SJSA1 (cell line): ENCODE data around the gene FOLR1. TPM values are rescaled to one million over a fixed set of nuclear protein-coding genes. Genes with fewer than 3 reads are reported as not detected.
"Not testable (repeated sequence)": the region's sequence is repeated elsewhere in the genome, so short reads cannot be mapped to it uniquely, and the experiment has no call there.

Source experiments
- DNase-seq, 2 experiments: peaks; one replicate each; pipeline ENCODE4 v3.0.0-alpha.2; 2015 to 2020; ENCODE audit warnings: low spot score in 2 of 2, low read depth in 1 of 2
- H3K27ac ChIP-seq: fragments of 250-450 bp; sonication (Bioruptor Pico); 2 replicates; pipeline ENCODE4 v1.5.1; 2020; ENCODE audit warnings: mild to moderate bottlenecking, moderate library complexity
- H3K27me3 ChIP-seq: fragments of 250-450 bp; sonication (Bioruptor Pico); replicated peaks from 2 replicates; pipeline ENCODE4 v1.5.1; 2020; ENCODE audit warnings: mild to moderate bottlenecking, moderate library complexity
- H3K36me3 ChIP-seq: fragments of 250-450 bp; sonication (Bioruptor Pico); 2 replicates; pipeline ENCODE4 v1.5.1; 2020; ENCODE audit warnings: mild to moderate bottlenecking
- H3K4me1 ChIP-seq: fragments of 250-450 bp; sonication (Bioruptor Pico); replicated peaks from 2 replicates; pipeline ENCODE4 v1.6.1; 2021; ENCODE audit warnings: mild to moderate bottlenecking
- H3K4me3 ChIP-seq: fragments of 250-450 bp; sonication (Bioruptor Pico); 2 replicates; pipeline ENCODE4 v1.5.1; 2020; ENCODE audit warnings: mild to moderate bottlenecking
- H3K9me3 ChIP-seq: fragments of 250-450 bp; sonication (Bioruptor Pico); replicated peaks from 2 replicates; pipeline ENCODE4 v1.5.1; 2020; ENCODE audit warnings: mild to moderate bottlenecking
- total RNA-seq: library from RNA; depleted of rRNA; stranded (reverse); fragments of >200 nt; shearing (Covaris generic); gene quantifications from 2 replicates; pipeline ENCODE4 v1.2.3, GENCODE V29; 2014

The FOLR1 gene
- total RNA-seq, 1 experiment from 2014 or later = 0.29 TPM

DNA sequence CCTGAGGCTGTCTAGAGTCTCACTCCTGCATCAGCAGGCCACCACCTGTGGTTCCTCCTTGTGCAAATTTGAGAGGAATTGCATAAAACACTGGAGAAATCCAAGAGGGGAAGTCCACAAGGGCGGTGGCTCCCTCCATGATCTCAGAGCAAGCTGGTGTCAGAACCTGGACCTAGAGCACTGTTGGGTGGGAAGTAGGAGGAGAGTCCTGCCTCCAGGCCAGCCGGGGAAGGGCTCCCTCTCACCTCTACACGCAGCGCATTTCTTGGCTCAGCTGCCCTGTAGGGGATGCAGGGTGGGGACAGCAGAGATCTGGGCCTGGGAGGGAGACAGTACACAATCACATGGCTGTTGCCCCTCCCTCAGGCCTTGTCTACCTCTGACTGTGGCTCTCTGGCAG, 19.9 kb upstream of the FOLR1 start:
- DNase-seq, H3K4me3 ChIP-seq, H3K27ac ChIP-seq, H3K27me3 ChIP-seq, H3K9me3 ChIP-seq, H3K36me3 ChIP-seq, H3K4me1 ChIP-seq: not testable (repeated sequence)

DNA sequence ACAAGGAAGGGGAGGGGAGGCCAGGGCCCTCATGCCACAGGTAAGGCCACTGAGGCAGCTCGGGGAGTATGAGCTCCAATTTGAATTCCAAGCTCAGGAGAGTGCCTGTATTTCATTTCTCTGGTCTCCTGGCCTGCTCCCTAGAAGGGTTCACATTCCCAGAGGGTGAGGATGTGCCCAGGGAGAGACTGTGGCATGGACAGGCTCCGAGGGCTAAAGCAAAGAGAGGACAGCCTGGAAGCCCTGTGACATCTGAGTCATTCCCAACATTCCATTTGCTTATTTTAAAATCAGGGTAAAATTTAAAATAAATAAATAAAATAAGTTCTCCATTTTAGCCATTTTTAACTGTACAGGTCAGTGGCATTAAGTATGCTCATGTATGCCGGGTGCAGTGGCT, 18.6 kb upstream of the FOLR1 start:
- Histone ChIP-seq H3K9me3 (no peaks in the 10 kb centered on the region), H3K27ac (no peak overlapping the region)
- DNase-seq = no peak

DNA sequence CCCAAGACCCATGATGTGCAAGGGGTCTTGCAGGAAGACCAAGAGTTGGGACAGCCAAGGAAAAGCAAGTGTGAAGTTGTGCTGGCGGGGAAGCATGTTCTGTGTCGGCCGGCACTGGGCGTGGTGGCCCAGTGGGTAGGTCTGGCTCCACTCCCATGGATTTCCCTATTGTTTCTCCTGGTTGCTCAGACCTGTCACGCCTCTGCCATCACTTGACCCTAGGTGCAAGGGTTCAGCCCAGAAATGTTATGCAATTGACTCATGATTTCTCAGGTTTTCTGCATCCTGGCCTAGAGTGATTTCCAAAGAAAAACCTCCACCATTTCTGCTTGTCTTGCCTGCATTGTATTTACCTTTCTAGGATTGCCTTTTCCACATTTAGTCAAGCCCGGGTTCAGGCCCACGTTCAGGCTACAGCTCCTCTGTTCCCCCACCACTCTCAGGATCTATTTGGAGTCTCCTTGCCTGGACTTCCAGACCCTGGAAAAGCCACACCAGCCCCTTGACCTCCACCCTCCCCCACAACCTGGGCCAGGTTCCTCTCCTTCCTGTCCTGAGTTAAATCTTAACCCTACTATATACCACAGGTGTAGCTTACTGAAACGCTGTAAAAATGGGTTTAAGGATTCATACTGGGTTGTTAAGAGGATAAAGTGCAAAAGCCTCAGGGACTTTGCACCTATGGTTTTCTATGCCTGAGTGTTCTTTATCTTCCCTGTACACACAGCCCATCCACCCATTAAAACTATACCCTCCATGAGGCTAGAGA, 17.5 kb upstream of the FOLR1 start:
- no peak overlapping the region for H3K27ac ChIP-seq
- H3K36me3 ChIP-seq = no peaks in the 10 kb centered on the region
- no peak overlapping the region for H3K4me3 ChIP-seq
- no peaks in the 10 kb centered on the region for H3K9me3 ChIP-seq
- H3K4me1 ChIP-seq = peaks cover 7% of the 10 kb centered on the region; the same call in 1 of the 2 replicates
- no peak for DNase-seq
- no peaks in the 10 kb centered on the region for H3K27me3 ChIP-seq

More for the DNA sequence above, 18.6 kb upstream of the FOLR1 start:
- no peak overlapping the region for H3K4me3 ChIP-seq
- no peaks in the 10 kb centered on the region for H3K4me1 ChIP-seq
- H3K27me3 ChIP-seq = no peaks in the 10 kb centered on the region
- no peaks in the 10 kb centered on the region for H3K36me3 ChIP-seq

DNA sequence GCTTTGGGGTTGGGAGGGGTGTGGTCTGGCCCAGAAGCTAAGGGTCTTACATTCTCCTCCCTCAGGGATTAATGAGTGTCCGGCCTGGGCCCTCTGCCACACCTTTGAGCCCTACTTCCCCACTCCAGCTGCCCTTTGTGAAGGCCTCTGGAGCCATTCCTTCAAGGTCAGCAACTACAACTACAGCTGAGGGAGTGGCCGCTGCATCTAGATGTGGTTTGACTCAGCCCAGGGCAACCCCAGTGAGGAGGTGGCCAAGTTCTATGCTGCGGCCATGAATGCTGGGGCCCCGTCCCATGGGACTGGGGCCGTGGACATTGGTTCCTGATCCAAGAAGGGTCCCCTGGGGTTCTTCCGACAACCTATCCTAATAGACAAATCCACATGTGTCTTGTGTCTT, 14.3 kb upstream of the FOLR1 start:
- DNase-seq = no peak
- Histone ChIP-seq H3K27ac (no peak overlapping the region), H3K27me3 (no peaks in the 10 kb centered on the region), H3K9me3 (no peaks in the 10 kb centered on the region), H3K4me3 (no peak overlapping the region), H3K4me1 (peaks cover 7% of the 10 kb centered on the region; the same call in 1 of the 2 replicates), H3K36me3 (no peaks in the 10 kb centered on the region)

DNA sequence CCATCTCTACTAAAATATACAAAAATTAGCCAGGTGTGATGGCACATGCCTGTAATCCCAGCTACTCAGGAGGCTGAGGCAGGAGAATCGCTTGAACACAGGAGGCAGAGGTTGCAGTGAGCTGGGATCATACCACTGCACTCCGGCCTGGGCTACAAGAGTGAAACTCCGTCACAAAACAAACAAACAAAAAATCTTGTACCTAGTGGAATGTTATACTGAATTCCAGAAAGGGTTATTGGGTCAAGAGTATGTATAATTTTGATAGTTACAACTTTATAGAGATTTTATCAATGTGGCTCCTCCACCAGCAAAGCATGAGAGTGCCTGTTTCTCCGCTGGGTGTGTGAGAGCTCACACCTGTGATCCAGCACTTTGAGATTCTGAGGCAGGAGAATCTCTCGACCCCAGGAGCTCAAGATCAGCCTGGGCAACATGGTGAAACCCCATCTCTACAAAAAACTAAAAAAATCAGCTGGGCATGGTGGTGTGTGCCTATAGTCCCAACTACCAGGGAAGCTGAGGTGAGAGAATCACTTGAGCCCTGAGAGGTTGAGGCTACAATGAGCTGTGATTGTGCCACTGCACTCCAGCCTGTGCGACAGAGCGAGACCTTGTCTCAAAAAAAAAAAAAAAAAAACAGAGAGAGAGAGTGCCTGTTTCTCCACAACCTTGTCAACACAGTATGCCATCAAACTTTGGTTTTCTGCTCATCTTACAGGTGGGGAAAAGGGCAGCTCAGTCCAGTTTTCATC, 12.7 kb upstream of the FOLR1 start:
- peak in 1 of 2 experiments; percentile 2 for DNase-seq
- H3K4me1 ChIP-seq = peaks cover 7% of the 10 kb centered on the region; the same call in 1 of the 2 replicates

DNA sequence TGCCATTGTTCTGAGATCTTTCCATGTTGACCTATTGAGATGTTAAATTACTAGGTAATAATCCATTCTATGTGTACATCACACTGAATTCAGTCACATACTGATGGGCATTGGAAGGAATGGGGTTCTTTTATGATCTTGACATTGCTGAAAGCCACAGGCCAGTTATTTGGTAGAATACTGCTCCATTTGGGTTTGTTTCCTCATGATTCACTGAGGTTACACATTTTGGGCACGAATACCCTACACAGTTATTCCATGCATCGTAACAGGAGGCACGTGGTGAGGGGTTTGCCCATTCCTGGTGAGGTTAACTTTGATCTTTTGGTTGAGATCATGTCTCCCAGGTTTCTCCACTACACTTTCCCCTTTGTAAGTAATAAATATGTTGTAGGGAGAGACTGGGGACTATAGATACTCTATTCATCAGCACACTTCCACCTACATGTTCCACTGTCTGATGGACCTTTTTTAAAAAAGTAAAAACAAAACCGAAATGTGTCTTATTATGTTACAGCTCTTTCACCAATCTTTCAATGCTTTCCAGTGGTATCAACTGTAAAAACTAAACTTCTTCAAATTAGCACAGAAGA, 12.0 kb upstream of the FOLR1 start:
- DNase-seq = no peak
- no peaks in the 10 kb centered on the region for H3K27me3 ChIP-seq

More for the DNA sequence above, 12.7 kb upstream of the FOLR1 start:
- H3K27me3 ChIP-seq = no peaks in the 10 kb centered on the region
- H3K9me3 ChIP-seq = no peaks in the 10 kb centered on the region
- no peak overlapping the region for H3K4me3 ChIP-seq
- no peak overlapping the region for H3K27ac ChIP-seq
- no peaks in the 10 kb centered on the region for H3K36me3 ChIP-seq

DNA sequence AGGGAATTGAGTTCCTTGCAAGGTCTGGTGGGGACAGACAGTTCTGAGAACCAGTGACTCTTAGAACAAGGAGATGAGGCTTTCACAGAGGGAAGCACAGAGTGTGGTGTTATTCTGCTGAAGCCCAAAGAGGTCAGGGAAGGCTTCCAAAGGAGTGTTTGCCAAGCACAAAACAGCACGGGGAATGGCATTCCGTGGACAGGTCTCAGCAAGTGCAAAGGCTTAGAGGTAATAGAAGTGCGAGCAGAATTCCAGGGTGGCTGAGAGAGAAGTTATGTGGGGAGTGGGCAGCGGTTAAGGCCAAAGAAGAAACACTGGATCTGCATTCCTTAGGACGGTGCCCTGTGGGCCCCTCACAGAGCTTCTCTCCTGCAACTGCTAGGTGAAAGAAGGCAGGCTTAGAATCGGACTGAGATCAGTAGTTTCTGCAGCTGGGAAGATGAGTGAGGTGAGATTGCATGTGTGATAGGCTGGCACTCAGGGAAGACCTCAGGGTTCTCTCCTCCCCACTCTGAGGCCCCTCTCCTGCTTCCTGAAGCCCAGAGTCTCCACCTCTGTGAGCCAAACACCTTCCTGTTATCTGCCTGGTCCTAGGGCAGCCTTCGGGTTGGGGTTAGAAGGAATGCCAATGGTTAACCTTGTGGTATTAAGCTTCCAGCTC, 10.9 kb upstream of the FOLR1 start:
- H3K4me3 ChIP-seq, H3K9me3 ChIP-seq, H3K4me1 ChIP-seq, DNase-seq, H3K36me3 ChIP-seq, H3K27ac ChIP-seq, H3K27me3 ChIP-seq: not testable (repeated sequence)

More for the DNA sequence above, 12.0 kb upstream of the FOLR1 start:
- Histone ChIP-seq H3K9me3 (no peaks in the 10 kb centered on the region), H3K4me1 (peaks cover 7% of the 10 kb centered on the region; the same call in 1 of the 2 replicates), H3K4me3 (no peak overlapping the region), H3K27ac (no peak overlapping the region), H3K36me3 (no peaks in the 10 kb centered on the region)

DNA sequence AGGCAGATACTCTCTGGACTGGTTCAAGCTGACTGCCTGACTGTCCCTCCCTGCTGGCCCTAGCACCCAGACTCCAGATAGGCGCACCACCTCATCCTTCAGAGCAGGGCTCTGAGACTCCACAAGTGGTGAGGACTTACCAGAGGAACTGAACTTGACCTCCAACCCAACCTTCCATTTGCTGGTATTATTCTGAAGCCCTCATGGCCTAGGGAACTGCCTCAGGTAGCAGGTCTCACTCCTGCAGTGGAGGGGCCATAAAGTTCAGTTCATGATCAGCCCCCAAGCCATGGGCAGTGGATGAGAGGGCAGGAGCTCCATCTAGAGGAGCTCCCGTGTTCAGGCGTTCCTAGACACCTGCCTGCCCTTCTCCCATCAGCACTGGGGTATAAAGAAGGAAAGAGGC, 10.4 kb upstream of the FOLR1 start:
- H3K4me1 ChIP-seq, H3K9me3 ChIP-seq, H3K36me3 ChIP-seq, H3K27ac ChIP-seq, DNase-seq, H3K4me3 ChIP-seq, H3K27me3 ChIP-seq: not testable (repeated sequence)

DNA sequence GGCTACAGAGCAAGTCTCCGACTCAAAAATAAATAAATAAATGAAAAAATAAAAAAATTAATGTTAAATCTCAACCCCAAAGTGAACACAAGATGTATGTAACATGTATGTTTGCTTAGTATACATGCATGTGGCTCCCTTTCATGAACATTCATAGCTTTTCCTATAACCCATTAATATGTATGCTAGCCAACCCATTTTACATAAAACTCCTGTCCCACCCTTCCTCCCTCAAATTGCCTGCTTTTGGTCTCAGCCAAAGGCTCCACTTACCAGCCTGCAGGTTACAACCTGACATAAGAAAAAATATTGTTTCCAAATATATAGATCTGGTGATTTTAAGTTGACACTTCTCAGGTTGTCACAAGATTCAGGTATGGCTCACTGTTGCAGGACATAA, 3.7 kb upstream of the FOLR1 start:
- no peaks in the 10 kb centered on the region for H3K4me1 ChIP-seq
- no peak overlapping the region for H3K27ac ChIP-seq
- no peak for DNase-seq
- H3K36me3 ChIP-seq = no peaks in the 10 kb centered on the region
- H3K4me3 ChIP-seq = no peak overlapping the region
- H3K9me3 ChIP-seq = no peaks in the 10 kb centered on the region
- H3K27me3 ChIP-seq = no peaks in the 10 kb centered on the region

DNA sequence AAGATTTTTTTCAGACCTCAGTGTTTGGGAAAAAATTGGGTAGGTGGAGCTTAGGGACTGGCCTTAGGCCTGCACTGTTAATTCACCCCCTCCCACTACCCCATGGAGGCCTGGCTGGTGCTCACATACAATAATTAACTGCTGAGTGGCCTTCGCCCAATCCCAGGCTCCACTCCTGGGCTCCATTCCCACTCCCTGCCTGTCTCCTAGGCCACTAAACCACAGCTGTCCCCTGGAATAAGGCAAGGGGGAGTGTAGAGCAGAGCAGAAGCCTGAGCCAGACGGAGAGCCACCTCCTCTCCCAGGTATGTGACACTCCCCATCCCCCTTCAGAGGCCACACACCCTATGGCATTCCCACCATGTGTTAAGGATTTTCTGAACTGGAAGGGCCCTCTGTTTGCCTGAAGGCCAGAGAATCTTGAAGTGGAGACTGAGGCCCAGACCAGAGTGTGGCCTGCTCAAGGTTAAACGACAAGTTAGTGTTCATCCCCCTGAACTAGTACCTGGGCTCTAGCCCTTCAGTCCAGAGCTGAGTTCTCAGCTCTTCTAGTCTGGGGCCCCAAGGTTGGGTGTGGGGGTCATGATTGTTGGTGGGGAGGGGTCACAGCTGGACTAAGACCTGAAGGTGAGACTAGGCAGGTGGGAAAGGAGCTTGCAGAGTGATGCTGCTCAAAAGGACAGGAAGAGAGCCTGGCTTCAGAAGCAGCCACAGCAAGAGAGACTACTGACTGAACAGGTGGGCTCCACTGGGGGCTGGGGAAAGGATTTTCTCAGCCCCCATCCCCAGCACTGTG, 2.3 kb upstream of the FOLR1 start:
- H3K9me3 ChIP-seq = no peaks in the 10 kb centered on the region
- no peak overlapping the region for H3K4me3 ChIP-seq
- no peaks in the 10 kb centered on the region for H3K36me3 ChIP-seq
- no peaks in the 10 kb centered on the region for H3K4me1 ChIP-seq
- DNase-seq = no peak
- H3K27ac ChIP-seq = no peak overlapping the region
- no peaks in the 10 kb centered on the region for H3K27me3 ChIP-seq

DNA sequence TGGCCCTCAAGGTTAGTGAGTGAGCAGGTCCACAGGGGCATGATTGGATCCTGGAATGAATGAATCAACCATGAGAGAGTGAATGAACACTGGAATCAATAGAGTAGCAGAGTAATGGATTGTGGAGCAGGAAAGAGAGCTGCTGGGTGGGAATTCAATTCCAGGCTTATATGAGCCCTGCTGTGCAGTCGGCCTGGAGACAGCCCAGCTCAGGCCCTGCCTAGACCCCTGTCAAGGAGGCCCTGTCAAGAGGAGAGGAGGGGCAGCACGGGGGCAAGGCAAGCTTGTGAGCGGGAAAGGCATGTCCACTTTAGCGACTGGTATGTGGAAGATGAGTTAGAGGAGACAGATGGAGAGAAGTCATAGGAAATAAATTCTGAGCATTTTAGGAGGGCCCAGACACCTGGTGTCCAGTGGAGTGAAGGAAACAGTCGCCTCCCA, 1.3 kb upstream of the FOLR1 start:
- no peaks in the 10 kb centered on the region for H3K9me3 ChIP-seq
- H3K4me1 ChIP-seq = no peaks in the 10 kb centered on the region
- no peaks in the 10 kb centered on the region for H3K36me3 ChIP-seq
- H3K27ac ChIP-seq = no peak overlapping the region
- no peak for DNase-seq
- no peak overlapping the region for H3K4me3 ChIP-seq
- H3K27me3 ChIP-seq = no peaks in the 10 kb centered on the region

DNA sequence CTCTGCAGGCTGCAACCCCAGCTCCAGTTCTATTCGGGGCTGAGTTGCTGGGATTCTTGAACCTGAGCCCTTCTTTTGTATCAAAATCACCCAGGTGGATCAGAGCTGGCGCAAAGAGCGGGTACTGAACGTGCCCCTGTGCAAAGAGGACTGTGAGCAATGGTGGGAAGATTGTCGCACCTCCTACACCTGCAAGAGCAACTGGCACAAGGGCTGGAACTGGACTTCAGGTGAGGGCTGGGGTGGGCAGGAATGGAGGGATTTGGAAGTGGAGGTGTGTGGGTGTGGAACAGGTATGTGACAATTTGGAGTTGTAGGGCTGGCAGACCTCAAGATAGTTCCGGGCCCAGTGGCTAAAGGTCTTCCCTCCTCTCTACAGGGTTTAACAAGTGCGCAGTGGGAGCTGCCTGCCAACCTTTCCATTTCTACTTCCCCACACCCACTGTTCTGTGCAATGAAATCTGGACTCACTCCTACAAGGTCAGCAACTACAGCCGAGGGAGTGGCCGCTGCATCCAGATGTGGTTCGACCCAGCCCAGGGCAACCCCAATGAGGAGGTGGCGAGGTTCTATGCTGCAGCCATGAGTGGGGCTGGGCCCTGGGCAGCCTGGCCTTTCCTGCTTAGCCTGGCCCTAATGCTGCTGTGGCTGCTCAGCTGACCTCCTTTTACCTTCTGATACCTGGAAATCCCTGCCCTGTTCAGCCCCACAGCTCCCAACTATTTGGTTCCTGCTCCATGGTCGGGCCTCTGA, 3.8 kb downstream of the FOLR1 start:
- H3K36me3 ChIP-seq = no peaks in the 10 kb centered on the region
- H3K27me3 ChIP-seq = no peaks in the 10 kb centered on the region
- H3K4me3 ChIP-seq = no peak overlapping the region
- no peak overlapping the region for H3K27ac ChIP-seq
- H3K9me3 ChIP-seq = no peaks in the 10 kb centered on the region
- no peaks in the 10 kb centered on the region for H3K4me1 ChIP-seq
- DNase-seq = no peak
